Fibroblast of lung (primary cell): ENCODE data around the gene EEF1A2. TPM values are rescaled to one million over a fixed set of nuclear protein-coding genes. Genes with fewer than 3 reads are reported as not detected.

Experiments used
- DNase-seq, 2 donors: peaks; one replicate each; pipeline versions ENCODE4 v3.0.0 to v3.0.0-alpha.2; 2010; ENCODE audit warnings: low read depth in 2 of 2
- H2AFZ ChIP-seq: 2 replicates; pipeline ENCODE4 v1.5.1; 2012; ENCODE audit warnings: low read length, control low read depth, inconsistent platforms
- H3K27ac ChIP-seq: 2 replicates; pipeline ENCODE4 v1.5.1; 2011; ENCODE audit warnings: low read length, control low read depth; ENCODE audit not compliant: insufficient read depth
- H3K27me3 ChIP-seq: 2 replicates; pipeline ENCODE4 v1.5.1; 2011; ENCODE audit warnings: mild to moderate bottlenecking, low read length; ENCODE audit not compliant: control insufficient read depth, insufficient read depth
- H3K36me3 ChIP-seq: 2 replicates; pipeline ENCODE4 v1.5.1; 2011; ENCODE audit warnings: low read length; ENCODE audit not compliant: control insufficient read depth, insufficient read depth
- H3K4me1 ChIP-seq: 2 replicates; pipeline ENCODE4 v1.5.1; 2011; ENCODE audit warnings: low read length; ENCODE audit not compliant: control insufficient read depth, insufficient read depth; ENCODE audit errors: extremely low read depth
- H3K4me2 ChIP-seq: 2 replicates; pipeline ENCODE4 v1.5.1; 2011; ENCODE audit warnings: low read length, control low read depth; ENCODE audit not compliant: insufficient read depth; ENCODE audit errors: extremely low read depth
- H3K4me3 ChIP-seq, 4 experiments: fragments of 200-600 bp in 1 of 4; sonication (generic) in 1 of 4; replicated peaks in 1 of 4; 2 replicates each; pipeline ENCODE4 v1.5.1; 2011 to 2016; ENCODE audit warnings: low read length in 4 of 4, low read depth in 3 of 4, mild to moderate bottlenecking in 3 of 4, control low read depth in 2 of 4, inconsistent platforms in 1 of 4, mixed read lengths in 1 of 4; ENCODE audit not compliant: insufficient read depth in 1 of 4; ENCODE audit errors: control extremely low read depth in 1 of 4
- H3K79me2 ChIP-seq: 2 replicates; pipeline ENCODE4 v1.5.1; 2012; ENCODE audit warnings: mild to moderate bottlenecking, low read length, inconsistent platforms; ENCODE audit not compliant: control insufficient read depth, insufficient read depth
- H3K9ac ChIP-seq: 2 replicates; pipeline ENCODE4 v1.5.1; 2011; ENCODE audit warnings: mild to moderate bottlenecking, low read length, control low read depth; ENCODE audit not compliant: insufficient read depth
- H3K9me3 ChIP-seq: 2 replicates; pipeline ENCODE4 v1.5.1; 2012; ENCODE audit warnings: low read depth, low read length; ENCODE audit not compliant: control insufficient read depth, insufficient read depth
- H4K20me1 ChIP-seq: 2 replicates; pipeline ENCODE4 v1.5.1; 2011; ENCODE audit warnings: low read length; ENCODE audit not compliant: control insufficient read depth, insufficient read depth; ENCODE audit errors: extremely low read depth
- EZH2 ChIP-seq: IDR thresholded peaks from 2 replicates; pipeline ENCODE4 v1.5.1; 2012; ENCODE audit warnings: low read length, control low read depth, mild to moderate bottlenecking; ENCODE audit errors: missing control alignments
- polyA plus RNA-seq, 2 donors: library from polyadenylated mRNA; depleted of rRNA in 1 of 2; stranded (reverse) in 1 of 2; unstranded in 1 of 2; fragments of >200 nt; gene quantifications; 2 replicates each; pipeline ENCODE4 v1.2.1, GENCODE V29; 2011 to 2012; ENCODE audit warnings: missing spikeins in 1 of 2
- total RNA-seq: library from RNA; depleted of rRNA; stranded (reverse); fragments of >200 nt; gene quantifications from 2 replicates; pipeline ENCODE4 v1.2.1, GENCODE V29; 2014
- TF ChIP-seq, protein P1 (sequence below), 2 donors: IDR thresholded peaks in 1 of 2; conservative IDR thresholded peaks in 1 of 2; 1 replicate in 1 of 2; 2 replicates in 1 of 2; pipeline ENCODE4 v1.5.1; 2011 to 2012; ENCODE audit warnings: low read length in 2 of 2, control low read depth in 1 of 2, inconsistent platforms in 1 of 2, low read depth in 1 of 2, mild to moderate bottlenecking in 1 of 2

EEF1A2 gene
- total and polyA plus RNA-seq, 2 donors (not counting 1 experiment from before 2014, with no cell fraction given), result 0.16 to 1.7 TPM

DNA sequence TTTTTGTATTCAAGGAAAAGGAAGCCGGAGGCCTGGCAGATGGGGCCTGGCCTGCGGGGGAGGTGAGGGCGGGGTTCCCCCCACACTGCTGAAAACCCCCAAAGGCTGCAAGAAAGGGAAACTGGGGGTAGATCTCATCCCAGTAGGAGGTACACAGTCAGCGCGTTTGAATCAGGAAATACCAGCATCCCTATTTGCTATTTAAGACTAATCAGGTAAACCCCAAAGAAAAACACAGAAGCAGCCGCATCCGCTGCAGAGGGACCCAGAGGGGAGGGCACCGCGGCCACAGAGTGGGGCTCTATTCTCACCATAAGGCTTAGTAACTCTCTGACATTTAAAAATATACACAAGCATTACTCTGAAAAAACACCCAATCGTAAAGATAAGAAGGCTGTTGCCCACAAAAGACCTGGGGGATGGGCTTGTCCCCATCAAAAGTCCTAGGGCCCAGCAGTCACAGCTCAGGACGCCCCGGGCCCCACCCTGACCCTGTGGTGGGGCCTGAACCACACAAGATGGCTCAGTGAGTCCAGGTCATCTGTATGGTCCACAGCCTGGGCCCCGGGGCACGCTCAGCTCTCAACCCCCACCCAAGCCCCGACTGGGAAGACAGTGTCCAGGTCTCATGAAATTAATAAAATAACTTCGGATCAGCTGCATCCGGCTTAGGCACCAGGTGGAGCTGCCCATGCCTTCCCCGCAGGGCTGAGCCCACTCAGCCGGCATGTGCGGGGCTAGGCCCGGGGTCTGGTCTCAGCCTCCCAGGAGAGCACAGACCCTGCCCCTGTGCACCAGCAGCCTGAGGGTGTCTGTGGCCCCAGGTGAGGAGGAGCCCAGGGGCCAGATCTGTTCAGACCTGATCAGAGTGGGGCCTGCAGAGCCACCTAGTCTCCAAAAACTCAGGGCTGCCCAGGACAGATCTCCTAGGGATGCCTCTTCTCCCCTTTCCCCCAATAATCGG lies 57.5 kb downstream of the EEF1A2 start:
- H3K27me3 ChIP-seq, result no peaks in the 10 kb centered on the region
- no peak overlapping the region for H3K4me2 ChIP-seq
- H3K79me2 ChIP-seq, result no peaks in the 10 kb centered on the region
- H4K20me1 ChIP-seq, result no peaks in the 10 kb centered on the region
- H2AFZ ChIP-seq, result no peak overlapping the region
- TF ChIP-seq, protein P1, sequence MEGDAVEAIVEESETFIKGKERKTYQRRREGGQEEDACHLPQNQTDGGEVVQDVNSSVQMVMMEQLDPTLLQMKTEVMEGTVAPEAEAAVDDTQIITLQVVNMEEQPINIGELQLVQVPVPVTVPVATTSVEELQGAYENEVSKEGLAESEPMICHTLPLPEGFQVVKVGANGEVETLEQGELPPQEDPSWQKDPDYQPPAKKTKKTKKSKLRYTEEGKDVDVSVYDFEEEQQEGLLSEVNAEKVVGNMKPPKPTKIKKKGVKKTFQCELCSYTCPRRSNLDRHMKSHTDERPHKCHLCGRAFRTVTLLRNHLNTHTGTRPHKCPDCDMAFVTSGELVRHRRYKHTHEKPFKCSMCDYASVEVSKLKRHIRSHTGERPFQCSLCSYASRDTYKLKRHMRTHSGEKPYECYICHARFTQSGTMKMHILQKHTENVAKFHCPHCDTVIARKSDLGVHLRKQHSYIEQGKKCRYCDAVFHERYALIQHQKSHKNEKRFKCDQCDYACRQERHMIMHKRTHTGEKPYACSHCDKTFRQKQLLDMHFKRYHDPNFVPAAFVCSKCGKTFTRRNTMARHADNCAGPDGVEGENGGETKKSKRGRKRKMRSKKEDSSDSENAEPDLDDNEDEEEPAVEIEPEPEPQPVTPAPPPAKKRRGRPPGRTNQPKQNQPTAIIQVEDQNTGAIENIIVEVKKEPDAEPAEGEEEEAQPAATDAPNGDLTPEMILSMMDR (conservative IDR thresholded peaks at IDR 0.05 in 1 of 2, IDR thresholded peaks at IDR 0.05 in 1 of 2; ENCODE audit: low read depth in 1 of 2, low read length in 2 of 2), result no peak
- no peak for TF ChIP-seq EZH2
- H3K9me3 ChIP-seq, result no peaks in the 10 kb centered on the region
- H3K4me3 ChIP-seq, result no peak overlapping the region
- H3K36me3 ChIP-seq, result no peaks in the 10 kb centered on the region
- no peak overlapping the region for H3K9ac ChIP-seq
- no peak overlapping the region for H3K27ac ChIP-seq
- H3K4me1 ChIP-seq, result no peaks in the 10 kb centered on the region
- DNase-seq, result no peak

DNA sequence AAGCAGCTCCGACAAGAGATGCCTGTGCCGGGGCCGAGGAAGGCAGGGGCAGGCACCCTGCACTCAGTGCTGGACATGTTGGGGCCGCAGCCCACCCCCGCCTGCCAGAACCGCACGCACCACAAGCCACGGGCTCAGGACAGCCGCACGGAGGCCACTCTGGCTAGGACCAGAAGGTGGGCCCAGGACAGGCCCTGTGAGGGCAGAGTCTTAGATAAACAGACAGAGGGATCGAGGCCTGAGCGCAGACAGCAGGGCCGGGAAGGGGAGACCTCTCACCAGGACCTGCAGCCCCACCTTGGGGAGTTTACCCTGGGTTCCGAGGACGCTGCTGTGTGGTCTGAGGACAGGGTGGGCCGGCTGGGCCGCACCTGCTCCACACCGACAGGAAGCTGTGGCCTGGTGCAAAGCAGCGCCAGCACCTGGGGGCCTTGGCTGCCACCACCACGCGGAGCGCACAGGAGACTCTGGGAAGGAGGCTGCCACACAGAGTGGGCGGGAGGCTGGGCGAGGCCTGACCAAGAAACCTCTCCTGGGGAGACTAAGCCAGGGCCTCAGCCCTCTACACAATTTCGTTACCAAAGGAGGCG lies 58.4 kb downstream of the EEF1A2 start:
- H3K79me2 ChIP-seq, result no peaks in the 10 kb centered on the region
- H4K20me1 ChIP-seq, result no peaks in the 10 kb centered on the region
- H3K4me1 ChIP-seq, result no peaks in the 10 kb centered on the region
- H3K27me3 ChIP-seq, result no peaks in the 10 kb centered on the region
- H3K9me3 ChIP-seq, result no peaks in the 10 kb centered on the region
- H3K36me3 ChIP-seq, result no peaks in the 10 kb centered on the region
- no peak for TF ChIP-seq EZH2
- TF ChIP-seq, protein P1 (conservative IDR thresholded peaks at IDR 0.05 in 1 of 2, IDR thresholded peaks at IDR 0.05 in 1 of 2; ENCODE audit: low read depth in 1 of 2, low read length in 2 of 2), result no peak
- H2AFZ ChIP-seq, result no peak overlapping the region
- no peak for DNase-seq
- no peak overlapping the region for H3K9ac ChIP-seq
- H3K4me3 ChIP-seq, result no peak overlapping the region
- no peak overlapping the region for H3K27ac ChIP-seq
- no peak overlapping the region for H3K4me2 ChIP-seq

DNA sequence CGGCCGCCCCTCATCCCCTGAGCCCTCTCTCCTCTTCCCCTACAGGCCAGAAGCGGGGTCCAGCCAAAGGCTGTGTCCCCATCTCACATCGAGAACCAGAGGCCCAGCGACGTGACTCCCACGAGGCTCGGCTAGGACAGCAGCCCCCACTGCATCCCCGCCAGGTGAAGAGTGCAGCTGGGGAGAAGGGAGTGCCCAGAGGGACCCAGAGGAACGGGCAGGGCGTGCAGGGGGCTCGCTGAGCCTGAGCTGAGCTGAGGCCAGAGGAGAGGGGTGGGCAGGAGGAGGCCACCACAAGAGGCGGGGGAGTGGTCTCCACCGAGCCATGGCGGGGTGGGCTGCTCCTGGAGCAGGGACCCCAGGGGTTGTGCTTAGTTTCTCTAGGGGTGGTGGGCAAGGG lies 59.0 kb downstream of the EEF1A2 start:
- Histone ChIP-seq H3K79me2 (no peaks in the 10 kb centered on the region), H4K20me1 (no peaks in the 10 kb centered on the region), H3K36me3 (no peaks in the 10 kb centered on the region), H3K27me3 (no peaks in the 10 kb centered on the region), H3K27ac (no peak overlapping the region), H3K9me3 (no peaks in the 10 kb centered on the region), H2AFZ (no peak overlapping the region), H3K9ac (no peak overlapping the region), H3K4me1 (no peaks in the 10 kb centered on the region), H3K4me2 (no peak overlapping the region), H3K4me3 (no peak overlapping the region)
- TF ChIP-seq, protein P1 (conservative IDR thresholded peaks at IDR 0.05 in 1 of 2, IDR thresholded peaks at IDR 0.05 in 1 of 2; ENCODE audit: low read depth in 1 of 2, low read length in 2 of 2), result no peak
- no peak for TF ChIP-seq EZH2
- DNase-seq, result no peak
